GM10847 (cell line): ENCODE measurements around the gene CD80.

Experiments used
- POLR2A ChIP-seq: IDR thresholded peaks from 2 replicates; pipeline ENCODE4 v1.6.1; 2011; ENCODE audit not compliant: insufficient read length; ENCODE audit errors: extremely low read depth

CD80 gene

GRCh38 chr3:119534296-119534695 lies 25.1 kb downstream of the CD80 start:
- TF ChIP-seq POLR2A, result no peak

- no peak for TF ChIP-seq POLR2A
Observed at GRCh38 chr3:119531151-119531550, 28.3 kb downstream of the CD80 start.

- no peak for TF ChIP-seq POLR2A
Observed at GRCh38 chr3:119530456-119530855, 29.0 kb downstream of the CD80 start.

- no peak for TF ChIP-seq POLR2A
Observed at GRCh38 chr3:119529883-119530282, 29.5 kb downstream of the CD80 start.

- TF ChIP-seq POLR2A, result no peak
Observed at GRCh38 chr3:119527714-119528113, 31.7 kb downstream of the CD80 start.

GRCh38 chr3:119524931-119525662 lies 34.3 kb downstream of the CD80 start:
- no peak for TF ChIP-seq POLR2A

- TF ChIP-seq POLR2A, result no peak
Observed at GRCh38 chr3:119518026-119518425, 41.4 kb downstream of the CD80 start.

GRCh38 chr3:119517112-119517511 lies 42.3 kb downstream of the CD80 start:
- TF ChIP-seq POLR2A, result no peak

GRCh38 chr3:119514637-119515036 lies 44.8 kb downstream of the CD80 start:
- no peak for TF ChIP-seq POLR2A

- no peak for TF ChIP-seq POLR2A
Observed at GRCh38 chr3:119510690-119511089, 48.7 kb downstream of the CD80 start.

GRCh38 chr3:119508172-119508845 lies 51.1 kb downstream of the CD80 start:
- TF ChIP-seq POLR2A, result no peak

- no peak for TF ChIP-seq POLR2A
Observed at GRCh38 chr3:119507404-119507803, 52.0 kb downstream of the CD80 start.

GRCh38 chr3:119506631-119507030 lies 52.8 kb downstream of the CD80 start:
- no peak for TF ChIP-seq POLR2A

- no peak for TF ChIP-seq POLR2A
Observed at GRCh38 chr3:119500901-119501300, 58.5 kb downstream of the CD80 start.

GRCh38 chr3:119500265-119500664 lies 59.1 kb downstream of the CD80 start:
- TF ChIP-seq POLR2A, result no peak

GRCh38 chr3:119498186-119499011 lies 61.0 kb downstream of the CD80 start, which contains the start of gene TIMMDC1:
Gene TIMMDC1 (plus strand): TSS chr3:119498547. CDS start chr3:119498734, 187 bp downstream.
- TF ChIP-seq POLR2A, result peak; percentile 86
